NCI-H774 (cell line): ENCODE results near the gene CYP26C1.

Experiments
- DNase-seq: peaks from one replicate; lab custom pipeline; 2025; lab: John Stamatoyannopoulos, UW

The CYP26C1 gene

GRCh38 chr10:93063977-93064660 is 3.5 kb downstream of the CYP26C1 start:
- no peak for DNase-seq

GRCh38 chr10:93064874-93065660 is 4.5 kb downstream of the CYP26C1 start:
- no peak for DNase-seq

GRCh38 chr10:93065675-93066543 is 5.3 kb downstream of the CYP26C1 start:
- DNase-seq: no peak

GRCh38 chr10:93066544-93066913 is 5.9 kb downstream of the CYP26C1 start:
- no peak for DNase-seq

- no peak for DNase-seq
These were observed 7.1 kb downstream of the CYP26C1 start for GRCh38 chr10:93067443-93068365.

GRCh38 chr10:93068411-93069244 is 8.0 kb downstream of the CYP26C1 start:
- DNase-seq: no peak

- DNase-seq: no peak
These were observed 8.6 kb downstream of the CYP26C1 start for GRCh38 chr10:93069245-93069561.

GRCh38 chr10:93070378-93071176 is 10.0 kb downstream of the CYP26C1 start:
- DNase-seq: no peak

GRCh38 chr10:93071177-93071472 is 10.5 kb downstream of the CYP26C1 start:
- no peak for DNase-seq

- DNase-seq: peak; percentile 5
These were observed 11.2 kb downstream of the CYP26C1 start for GRCh38 chr10:93071674-93072224.

GRCh38 chr10:93072225-93072712 is 11.7 kb downstream of the CYP26C1 start:
- peak; percentile 20 for DNase-seq

GRCh38 chr10:93072713-93073538 is 12.3 kb downstream of the CYP26C1 start:
- no peak for DNase-seq

- DNase-seq: no peak
These were observed 13.0 kb downstream of the CYP26C1 start, which contains the start of gene CYP26A1 for GRCh38 chr10:93073539-93074146. TSS of gene CYP26A1 (plus strand) at chr10:93073893. CDS start at chr10:93073935, 42 bp downstream.

- no peak for DNase-seq
These were observed 13.6 kb downstream of the CYP26C1 start for GRCh38 chr10:93074147-93074596.

GRCh38 chr10:93074597-93075368 is 14.2 kb downstream of the CYP26C1 start:
- no peak for DNase-seq

- no peak for DNase-seq
These were observed 15.0 kb downstream of the CYP26C1 start for GRCh38 chr10:93075369-93076221.
